ENCODE results near the gene FBLIM1.

Gene FBLIM1

DNA sequence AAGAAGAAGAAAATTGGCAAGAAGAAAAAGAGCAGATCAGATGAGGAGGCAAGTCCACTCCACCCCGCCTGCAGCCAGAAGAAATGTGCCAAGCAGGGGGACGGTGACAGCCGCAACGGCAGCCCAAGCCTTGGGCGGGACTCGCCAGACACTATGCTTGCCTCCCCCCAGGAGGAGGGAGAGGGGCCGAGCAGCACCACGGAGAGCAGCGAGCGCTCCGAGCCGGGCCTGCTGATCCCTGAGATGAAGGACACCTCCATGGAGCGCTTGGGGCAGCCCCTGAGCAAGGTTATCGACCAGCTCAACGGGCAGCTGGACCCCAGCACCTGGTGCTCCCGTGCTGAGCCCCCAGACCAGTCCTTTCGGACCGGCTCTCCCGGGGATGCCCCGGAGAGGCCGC is 31.6 kb upstream of the FBLIM1 start:
- Histone ChIP-seq H3K9ac (ENCODE audit: low read depth, low read length) (no peak overlapping the region), H3K9me3 (ENCODE audit: control insufficient read depth, insufficient read depth, low read length) (no peaks in the 10 kb centered on the region), H3K36me3 (ENCODE audit: insufficient read depth, low read length) (no peaks in the 10 kb centered on the region), H3K4me1 (ENCODE audit: insufficient read depth, low read length) (no peaks in the 10 kb centered on the region)

DNA sequence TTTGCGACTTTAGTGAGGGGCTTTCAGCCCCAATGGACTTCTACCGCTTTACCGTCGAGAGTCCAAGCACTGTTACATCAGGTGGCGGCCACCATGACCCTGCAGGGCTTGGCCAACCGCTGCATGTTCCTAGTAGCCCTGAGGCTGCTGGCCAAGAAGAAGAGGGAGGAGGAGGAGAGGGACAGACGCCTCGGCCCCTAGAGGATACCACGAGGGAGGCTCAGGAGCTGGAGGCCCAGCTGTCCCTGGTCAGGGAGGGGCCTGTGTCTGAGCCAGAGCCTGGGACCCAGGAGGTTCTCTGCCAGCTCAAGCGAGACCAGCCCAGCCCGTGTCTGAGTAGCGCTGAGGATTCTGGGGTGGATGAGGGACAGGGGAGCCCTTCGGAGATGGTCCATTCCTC is 31.2 kb upstream of the FBLIM1 start:
- H3K9ac ChIP-seq (ENCODE audit: low read depth, low read length): no peak overlapping the region
- H3K9me3 ChIP-seq (ENCODE audit: control insufficient read depth, insufficient read depth, low read length): no peaks in the 10 kb centered on the region
- H3K4me1 ChIP-seq (ENCODE audit: insufficient read depth, low read length): no peaks in the 10 kb centered on the region
- no peaks in the 10 kb centered on the region for H3K36me3 ChIP-seq (ENCODE audit: insufficient read depth, low read length)

DNA sequence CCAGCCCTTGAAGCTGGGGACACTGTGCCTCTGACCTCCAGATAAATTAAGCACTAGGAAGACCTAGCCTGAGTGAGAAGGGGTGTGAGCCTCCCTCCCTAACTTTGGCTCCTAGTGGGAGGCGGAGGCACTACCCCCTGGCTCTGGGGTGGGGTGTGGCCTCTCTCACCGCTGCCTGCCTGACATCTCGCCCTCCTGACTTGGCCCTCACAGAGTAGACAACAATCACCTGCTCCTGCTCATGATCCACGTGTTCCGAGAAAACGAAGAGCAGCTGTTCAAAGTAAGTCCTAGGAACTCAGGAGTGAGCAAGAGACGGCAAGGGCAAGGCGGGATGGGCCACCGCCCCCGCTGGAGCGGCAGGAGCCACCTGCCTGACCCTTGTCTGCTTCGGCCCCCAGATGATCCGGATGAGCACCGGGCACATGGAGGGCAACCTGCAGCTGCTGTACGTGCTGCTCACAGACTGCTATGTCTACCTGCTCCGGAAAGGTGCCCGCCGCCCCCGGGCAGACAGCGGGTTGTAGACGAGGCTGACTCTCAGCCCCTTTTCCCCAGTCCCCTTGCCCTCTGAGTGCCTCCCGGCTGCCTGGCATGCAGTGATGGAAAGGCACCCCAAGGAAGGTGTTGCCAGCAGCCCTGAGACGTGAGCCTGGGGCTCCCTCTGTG is 30.6 kb upstream of the FBLIM1 start:
- H3K9ac ChIP-seq (ENCODE audit: low read depth, low read length): no peak overlapping the region
- no peaks in the 10 kb centered on the region for H3K36me3 ChIP-seq (ENCODE audit: insufficient read depth, low read length)

DNA sequence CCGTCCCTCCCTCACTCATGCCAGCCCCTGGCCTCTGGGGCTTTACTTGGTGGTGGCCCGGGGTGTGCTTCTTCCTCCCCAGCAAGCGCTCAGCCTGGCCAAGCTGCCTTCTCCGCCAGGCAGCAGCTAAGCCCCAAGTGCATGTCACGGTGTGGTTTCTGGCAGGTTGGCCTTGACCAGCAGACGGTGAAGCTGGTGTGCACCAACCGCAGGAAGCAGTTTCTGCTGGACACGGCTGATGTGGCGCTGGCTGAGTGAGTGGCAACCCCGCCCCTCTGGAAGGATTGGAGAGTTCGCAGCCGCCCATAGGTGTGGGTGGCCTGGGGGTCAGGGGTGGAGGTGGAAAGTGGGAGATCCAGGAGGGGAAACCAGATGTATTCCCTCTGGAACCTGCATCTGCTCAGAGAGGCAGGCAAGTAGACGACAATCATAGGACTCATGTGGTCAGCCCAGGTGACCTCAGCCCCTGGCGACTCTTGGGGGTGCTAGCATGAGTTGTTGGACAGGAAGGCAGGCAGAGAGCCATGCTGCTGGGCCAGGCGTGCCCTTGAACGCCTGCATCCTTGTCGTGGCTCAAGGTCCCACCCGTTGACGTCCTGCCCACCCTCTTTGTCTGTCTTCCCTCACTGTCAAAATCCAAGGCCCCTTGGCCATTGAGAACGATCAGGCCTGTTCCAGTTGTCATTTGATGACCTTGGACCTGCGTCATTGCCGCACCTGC is 29.5 kb upstream of the FBLIM1 start:
- no peaks in the 10 kb centered on the region for H3K4me1 ChIP-seq (ENCODE audit: insufficient read depth, low read length)
- H3K9ac ChIP-seq (ENCODE audit: low read depth, low read length): no peak overlapping the region
- H3K36me3 ChIP-seq (ENCODE audit: insufficient read depth, low read length): no peaks in the 10 kb centered on the region
- H3K9me3 ChIP-seq (ENCODE audit: control insufficient read depth, insufficient read depth, low read length): no peaks in the 10 kb centered on the region

More for the DNA sequence above, 30.6 kb upstream of the FBLIM1 start:
- H3K4me1 ChIP-seq (ENCODE audit: insufficient read depth, low read length): no peaks in the 10 kb centered on the region
- no peaks in the 10 kb centered on the region for H3K9me3 ChIP-seq (ENCODE audit: control insufficient read depth, insufficient read depth, low read length)

- no peak overlapping the region for H3K9ac ChIP-seq (ENCODE audit: low read depth, low read length)
- no peaks in the 10 kb centered on the region for H3K4me1 ChIP-seq (ENCODE audit: insufficient read depth, low read length)
- H3K9me3 ChIP-seq (ENCODE audit: control insufficient read depth, insufficient read depth, low read length): no peaks in the 10 kb centered on the region
- no peaks in the 10 kb centered on the region for H3K36me3 ChIP-seq (ENCODE audit: insufficient read depth, low read length)
Measured at GRCh38 chr1:15730423-15730822, 28.2 kb upstream of the FBLIM1 start.

- no peaks in the 10 kb centered on the region for H3K36me3 ChIP-seq (ENCODE audit: insufficient read depth, low read length)
- H3K9me3 ChIP-seq (ENCODE audit: control insufficient read depth, insufficient read depth, low read length): no peaks in the 10 kb centered on the region
- no peak overlapping the region for H3K9ac ChIP-seq (ENCODE audit: low read depth, low read length)
- no peaks in the 10 kb centered on the region; the same call in 1 of the 2 replicates for H3K4me1 ChIP-seq (ENCODE audit: insufficient read depth, low read length)
Measured at GRCh38 chr1:15730936-15731335, 27.7 kb upstream of the FBLIM1 start.

DNA sequence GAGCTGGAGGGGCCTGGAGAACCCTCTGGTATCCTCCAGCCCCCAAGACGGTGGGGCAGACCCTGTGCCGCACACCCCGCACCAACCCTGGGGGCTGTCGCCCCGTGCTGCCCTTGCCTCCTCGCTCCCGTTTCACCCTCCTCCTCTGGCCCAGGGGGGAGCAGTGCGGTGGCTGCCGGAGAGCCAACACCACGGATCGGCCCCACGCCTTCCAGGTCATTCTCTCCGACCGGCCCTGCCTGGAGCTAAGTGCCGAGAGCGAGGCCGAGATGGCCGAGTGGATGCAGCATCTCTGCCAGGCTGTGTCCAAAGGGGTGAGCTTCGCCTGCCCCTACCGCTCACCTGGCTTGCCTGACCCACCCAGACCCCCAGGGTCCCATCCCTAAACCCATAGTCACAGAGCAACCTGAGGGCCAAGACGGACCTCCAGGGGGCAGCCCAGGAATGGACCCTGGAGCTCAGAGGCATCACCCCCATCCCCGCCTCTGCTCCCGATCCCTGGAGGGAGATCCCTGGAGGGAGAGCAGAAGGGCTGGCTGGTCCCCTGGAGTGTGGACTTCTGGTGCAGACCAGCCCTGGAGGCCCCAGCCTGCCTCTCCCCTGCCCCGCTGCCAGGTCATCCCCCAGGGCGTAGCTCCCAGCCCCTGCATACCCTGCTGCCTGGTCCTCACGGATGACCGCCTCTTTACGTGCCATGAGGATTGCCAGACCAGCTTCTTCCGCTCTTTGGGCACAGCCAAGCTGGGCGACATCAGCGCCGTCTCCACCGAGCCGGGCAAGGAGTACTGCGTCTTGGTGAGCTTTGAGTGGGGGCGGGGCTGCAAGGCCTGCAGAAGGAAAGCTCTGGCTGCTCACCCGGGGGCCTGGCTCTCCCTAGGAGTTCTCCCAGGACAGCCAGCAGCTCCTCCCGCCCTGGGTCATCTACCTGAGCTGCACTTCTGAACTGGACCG is 26.6 kb upstream of the FBLIM1 start:
- no peak overlapping the region for H3K9ac ChIP-seq (ENCODE audit: low read depth, low read length)
- H3K36me3 ChIP-seq (ENCODE audit: insufficient read depth, low read length): no peaks in the 10 kb centered on the region
- no peaks in the 10 kb centered on the region; the same call in 1 of the 2 replicates for H3K4me1 ChIP-seq (ENCODE audit: insufficient read depth, low read length)
- H3K9me3 ChIP-seq (ENCODE audit: control insufficient read depth, insufficient read depth, low read length): no peaks in the 10 kb centered on the region

DNA sequence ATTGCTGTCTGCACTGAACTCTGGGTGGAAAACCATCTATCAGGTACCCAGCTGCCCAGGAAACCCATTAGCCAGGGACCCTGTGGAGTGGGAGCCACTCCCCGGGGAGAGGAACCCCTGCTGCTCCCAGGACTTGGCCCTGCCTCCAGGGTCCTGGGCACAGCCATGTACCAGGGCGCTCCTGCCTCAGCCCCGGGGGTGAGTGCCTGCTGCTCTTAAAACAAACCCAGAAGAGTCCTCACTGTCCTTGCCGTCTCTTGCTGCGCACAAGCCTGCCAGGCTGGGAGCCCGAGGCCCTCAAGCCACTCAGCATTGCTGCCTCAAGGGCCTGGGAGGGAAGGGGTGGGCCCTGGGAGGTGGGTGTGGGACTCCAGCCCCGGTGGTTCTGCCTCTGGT is 25.9 kb upstream of the FBLIM1 start:
- Histone ChIP-seq H3K36me3 (ENCODE audit: insufficient read depth, low read length) (no peaks in the 10 kb centered on the region), H3K9ac (ENCODE audit: low read depth, low read length) (no peak overlapping the region), H3K4me1 (ENCODE audit: insufficient read depth, low read length) (no peaks in the 10 kb centered on the region; the same call in 1 of the 2 replicates), H3K9me3 (ENCODE audit: control insufficient read depth, insufficient read depth, low read length) (no peaks in the 10 kb centered on the region)

DNA sequence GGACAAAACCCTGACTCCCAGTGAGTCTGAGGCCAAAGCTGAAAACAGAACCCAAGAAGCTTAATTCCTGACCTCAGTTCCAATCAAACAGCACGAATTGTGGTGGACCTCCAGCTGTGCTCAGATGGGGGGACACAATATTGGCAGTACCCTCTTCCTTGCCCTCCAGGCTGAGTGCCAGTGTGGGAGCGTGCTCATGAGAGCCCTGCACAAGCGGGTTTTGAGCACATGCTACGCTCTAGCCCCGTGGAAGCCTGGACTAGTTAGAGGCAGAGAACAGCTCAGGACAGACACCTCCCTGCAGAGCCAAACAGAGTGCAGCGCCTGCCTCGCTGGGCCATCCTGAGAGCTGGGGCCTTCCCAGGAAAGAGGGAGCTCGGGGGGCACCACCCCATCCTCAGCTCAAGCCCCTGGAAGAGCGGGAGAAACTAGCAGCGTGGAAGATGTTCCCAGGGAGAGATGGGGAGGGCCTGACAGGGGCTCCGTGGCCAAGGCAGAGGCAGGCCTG is 25.3 kb upstream of the FBLIM1 start:
- Histone ChIP-seq H3K36me3 (ENCODE audit: insufficient read depth, low read length) (no peaks in the 10 kb centered on the region), H3K4me1 (ENCODE audit: insufficient read depth, low read length) (no peaks in the 10 kb centered on the region; the same call in 1 of the 2 replicates), H3K9ac (ENCODE audit: low read depth, low read length) (no peak overlapping the region)

GRCh38 chr1:15733726-15734226 is 24.8 kb upstream of the FBLIM1 start:
- Histone ChIP-seq H3K36me3 (ENCODE audit: insufficient read depth, low read length) (no peaks in the 10 kb centered on the region), H3K4me1 (ENCODE audit: insufficient read depth, low read length) (no peaks in the 10 kb centered on the region; the same call in 1 of the 2 replicates), H3K9ac (ENCODE audit: low read depth, low read length) (no peak overlapping the region), H3K9me3 (ENCODE audit: control insufficient read depth, insufficient read depth, low read length) (no peaks in the 10 kb centered on the region)

More for the DNA sequence above, 25.3 kb upstream of the FBLIM1 start:
- H3K9me3 ChIP-seq (ENCODE audit: control insufficient read depth, insufficient read depth, low read length): no peaks in the 10 kb centered on the region

DNA sequence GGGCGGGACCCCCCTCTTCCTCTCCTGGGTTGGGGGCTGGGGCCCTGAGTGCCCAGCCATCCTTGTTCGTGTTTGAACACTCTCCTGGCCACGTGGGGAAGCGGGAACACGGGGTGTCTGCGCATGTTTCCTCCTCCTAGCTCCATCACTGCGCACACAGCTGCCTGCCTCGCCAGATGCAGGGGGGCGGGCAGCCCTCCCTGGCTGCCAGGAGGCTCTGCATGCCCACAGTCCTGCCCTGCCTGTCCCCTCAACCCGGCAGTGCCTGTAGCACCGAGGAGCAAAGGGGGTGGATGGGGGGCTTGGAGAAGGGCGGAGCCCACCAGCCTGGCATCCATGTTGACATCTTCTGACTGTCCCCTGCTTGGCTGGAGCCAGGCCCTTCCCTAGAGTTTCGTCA is 24.3 kb upstream of the FBLIM1 start:
- Histone ChIP-seq H3K9ac (ENCODE audit: low read depth, low read length) (no peak overlapping the region), H3K4me1 (ENCODE audit: insufficient read depth, low read length) (no peaks in the 10 kb centered on the region; the same call in 1 of the 2 replicates), H3K36me3 (ENCODE audit: insufficient read depth, low read length) (no peaks in the 10 kb centered on the region), H3K9me3 (ENCODE audit: control insufficient read depth, insufficient read depth, low read length) (no peaks in the 10 kb centered on the region)

- Histone ChIP-seq H3K9ac (ENCODE audit: low read depth, low read length) (no peak overlapping the region), H3K36me3 (ENCODE audit: insufficient read depth, low read length) (no peaks in the 10 kb centered on the region), H3K9me3 (ENCODE audit: control insufficient read depth, insufficient read depth, low read length) (no peaks in the 10 kb centered on the region), H3K4me1 (ENCODE audit: insufficient read depth, low read length) (no peaks in the 10 kb centered on the region; the same call in 1 of the 2 replicates)
Measured at GRCh38 chr1:15734901-15735300, 23.7 kb upstream of the FBLIM1 start.

DNA sequence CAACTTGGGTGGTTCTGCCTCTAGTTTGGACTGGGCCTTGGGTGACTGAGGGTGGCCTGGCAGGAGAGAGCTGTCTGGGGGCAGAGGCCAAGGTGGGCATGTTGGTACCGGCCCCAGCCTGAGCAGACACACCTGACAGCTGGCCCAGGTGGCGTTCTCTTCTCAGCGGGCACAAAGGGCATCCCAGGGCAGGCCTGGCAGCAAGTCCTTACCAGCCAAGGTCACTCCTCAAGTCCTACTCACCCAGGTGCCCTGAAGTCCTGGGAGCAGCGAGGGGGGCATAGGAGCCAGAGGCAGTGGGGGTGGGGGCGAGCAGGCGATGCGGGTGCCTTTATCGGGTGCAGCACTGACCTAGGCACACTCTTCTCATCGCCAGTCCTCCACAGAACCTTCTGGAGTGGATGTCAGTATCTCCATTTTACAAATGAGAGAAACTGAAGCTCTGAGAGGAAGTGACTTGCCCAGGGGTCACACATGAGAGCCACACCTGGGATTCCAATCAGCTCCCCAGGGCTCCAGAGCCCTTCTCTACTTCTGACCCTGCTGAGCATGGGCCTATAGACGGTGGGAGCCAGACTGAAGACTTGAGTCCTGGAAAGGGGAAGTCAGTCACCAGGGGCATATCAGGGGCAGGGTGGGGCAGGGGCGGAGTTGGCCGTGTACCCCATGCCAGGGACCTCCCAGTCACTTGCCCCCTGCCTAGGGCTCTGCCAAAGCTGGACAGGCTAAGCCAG is 23.1 kb upstream of the FBLIM1 start:
- Histone ChIP-seq H3K36me3 (ENCODE audit: insufficient read depth, low read length) (no peaks in the 10 kb centered on the region), H3K9ac (ENCODE audit: low read depth, low read length) (no peak overlapping the region), H3K4me1 (ENCODE audit: insufficient read depth, low read length) (no peaks in the 10 kb centered on the region; the same call in 1 of the 2 replicates), H3K9me3 (ENCODE audit: control insufficient read depth, insufficient read depth, low read length) (no peaks in the 10 kb centered on the region)

Measured in ES-I3 (cell line).